Ectodermal cell (in vitro differentiated cells): ENCODE results near the gene RFX7.

Experiments used
- H3K27ac ChIP-seq: 2 replicates; pipeline ENCODE4 v1.7.0; 2013; ENCODE audit warnings: mild to moderate bottlenecking, low read depth, low read length; ENCODE audit not compliant: insufficient read depth, poor library complexity, severe bottlenecking
- H3K27me3 ChIP-seq: 2 replicates; pipeline ENCODE4 v1.7.0; 2013; ENCODE audit warnings: mild to moderate bottlenecking, low read length; ENCODE audit not compliant: insufficient read depth, control insufficient read depth, poor library complexity, severe bottlenecking
- H3K36me3 ChIP-seq: one replicate; pipeline ENCODE4 v1.7.0; 2013; ENCODE audit warnings: low read length; ENCODE audit not compliant: control insufficient read depth, insufficient read depth
- H3K4me1 ChIP-seq: one replicate; pipeline ENCODE4 v1.7.0; 2013; ENCODE audit warnings: low read length; ENCODE audit not compliant: control insufficient read depth, insufficient read depth
- H3K4me3 ChIP-seq: 2 replicates; pipeline ENCODE4 v1.7.0; 2013; ENCODE audit warnings: low read depth, low read length, control low read depth; ENCODE audit not compliant: insufficient read depth
- H3K9me3 ChIP-seq: 2 replicates; pipeline ENCODE4 v1.7.0; 2013; ENCODE audit warnings: mild to moderate bottlenecking, low read length, moderate library complexity; ENCODE audit not compliant: control insufficient read depth
- WGBS, 2 experiments: methylation state at CpG; one replicate each; pipeline ENCODE4 v1.1.7; 2013; ENCODE audit warnings: missing lambda C conversion rate in 2 of 2; 5-methylcytosine and 5-hydroxymethylcytosine counted together

Gene RFX7

DNA sequence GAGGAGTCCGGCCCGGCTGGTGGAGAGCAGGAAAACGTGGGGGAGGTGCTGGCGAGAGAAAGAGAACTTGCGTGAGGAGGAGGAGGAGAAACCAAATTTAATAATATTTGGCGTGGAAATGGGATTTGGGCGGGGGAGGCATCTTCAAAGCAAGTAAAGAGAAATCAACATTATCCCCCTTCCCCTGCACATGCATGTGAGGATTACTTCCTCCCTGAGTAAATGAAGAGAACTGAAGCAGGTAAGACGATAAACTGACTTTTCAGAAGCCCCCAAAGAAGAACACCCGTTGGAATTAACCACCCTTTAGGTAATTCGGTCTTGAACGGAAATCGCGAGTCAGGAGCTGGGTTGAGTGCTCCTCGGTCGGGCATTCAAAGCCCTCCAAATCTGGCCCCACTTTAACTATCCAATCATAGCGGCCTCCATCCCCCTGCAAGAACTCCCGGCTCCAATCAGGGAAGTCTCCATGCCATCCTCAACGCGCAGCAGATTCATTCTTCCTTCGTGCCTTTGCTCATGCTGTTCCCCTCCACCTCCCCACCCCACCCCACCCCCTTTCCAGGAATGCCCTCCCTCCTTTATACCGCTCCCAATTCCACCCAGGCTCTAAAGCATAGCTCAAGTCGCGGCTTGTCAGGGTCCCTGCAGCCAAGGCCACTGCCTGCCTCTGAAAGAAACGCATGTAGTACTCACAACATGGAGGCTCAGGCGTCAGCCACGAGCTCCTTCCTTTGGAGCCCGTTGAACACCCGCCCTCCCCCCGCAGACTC lies 545 bp upstream of the RFX7 start:
- Histone ChIP-seq H3K4me3 (peak overlapping the region; percentile 84), H3K36me3 (no peaks in the 10 kb centered on the region), H3K27ac (peak overlapping the region; percentile 80), H3K4me1 (peaks cover 6% of the 10 kb centered on the region), H3K27me3 (no peaks in the 10 kb centered on the region), H3K9me3 (no peaks in the 10 kb centered on the region)
- WGBS, 2 experiments, result 1 to 2% methylated on average over 28 to 29 of the region's 29 CpGs

GRCh38 chr15:56242576-56243162 lies 1.0 kb downstream of the RFX7 start:
- H3K9me3 ChIP-seq, result no peaks in the 10 kb centered on the region
- H3K27ac ChIP-seq, result peak overlapping the region; percentile 89
- no peaks in the 10 kb centered on the region for H3K27me3 ChIP-seq
- peak overlapping the region; percentile 84 for H3K4me3 ChIP-seq
- 0 to 1% methylated on average over 12 to 13 of the region's 13 CpGs for WGBS, 2 experiments
- H3K36me3 ChIP-seq, result peaks cover 2% of the 10 kb centered on the region
- peaks cover 6% of the 10 kb centered on the region for H3K4me1 ChIP-seq

- Histone ChIP-seq H3K9me3 (no peaks in the 10 kb centered on the region), H3K4me1 (peaks cover 6% of the 10 kb centered on the region), H3K27me3 (no peaks in the 10 kb centered on the region), H3K27ac (no peak overlapping the region), H3K36me3 (peaks cover 3% of the 10 kb centered on the region), H3K4me3 (peak overlapping the region; percentile 84)
- 69 to 82% methylated on average over 2 to 3 of the region's 5 CpGs for WGBS, 2 experiments
Measured at GRCh38 chr15:56241374-56242105, 2.1 kb downstream of the RFX7 start.

DNA sequence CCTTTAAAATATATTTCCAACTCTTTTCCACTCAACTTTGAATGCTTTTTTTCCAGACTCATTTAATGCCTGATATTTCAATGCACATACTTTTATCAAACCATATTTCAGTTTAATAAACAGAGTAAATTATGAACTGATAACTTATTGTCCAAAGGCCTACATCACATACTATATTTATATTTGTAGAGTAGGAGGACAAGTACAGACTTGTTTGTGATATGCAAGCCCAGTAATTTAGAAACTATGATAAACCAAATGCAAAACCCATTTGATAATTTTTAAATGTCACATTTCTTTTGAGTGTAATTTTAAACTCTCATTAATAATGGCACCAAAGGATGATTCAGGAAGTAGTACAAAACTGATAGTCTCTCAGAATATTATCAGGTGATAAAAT lies 3.3 kb downstream of the RFX7 start:
- Histone ChIP-seq H3K27me3 (no peaks in the 10 kb centered on the region), H3K27ac (no peak overlapping the region), H3K4me3 (no peak overlapping the region), H3K4me1 (peaks cover 6% of the 10 kb centered on the region), H3K9me3 (no peaks in the 10 kb centered on the region), H3K36me3 (peaks cover 3% of the 10 kb centered on the region)

GRCh38 chr15:56236197-56236596 lies 7.5 kb downstream of the RFX7 start:
- peaks cover 10% of the 10 kb centered on the region for H3K9me3 ChIP-seq
- no peaks in the 10 kb centered on the region for H3K4me1 ChIP-seq
- no peak overlapping the region for H3K4me3 ChIP-seq
- WGBS, 2 experiments, result 86 to 100% methylated on average over 1 to 2 of the region's 3 CpGs
- H3K27me3 ChIP-seq, result no peaks in the 10 kb centered on the region
- H3K27ac ChIP-seq, result no peak overlapping the region
- peaks cover 26% of the 10 kb centered on the region for H3K36me3 ChIP-seq

GRCh38 chr15:56234804-56235203 lies 8.9 kb downstream of the RFX7 start:
- H3K4me1 ChIP-seq, result no peaks in the 10 kb centered on the region
- 83 to 87% methylated on average over 4 of the region's 4 CpGs for WGBS, 2 experiments
- H3K36me3 ChIP-seq, result peaks cover 31% of the 10 kb centered on the region
- H3K27me3 ChIP-seq, result no peaks in the 10 kb centered on the region
- H3K27ac ChIP-seq, result no peak overlapping the region
- no peak overlapping the region for H3K4me3 ChIP-seq
- H3K9me3 ChIP-seq, result peaks cover 10% of the 10 kb centered on the region

DNA sequence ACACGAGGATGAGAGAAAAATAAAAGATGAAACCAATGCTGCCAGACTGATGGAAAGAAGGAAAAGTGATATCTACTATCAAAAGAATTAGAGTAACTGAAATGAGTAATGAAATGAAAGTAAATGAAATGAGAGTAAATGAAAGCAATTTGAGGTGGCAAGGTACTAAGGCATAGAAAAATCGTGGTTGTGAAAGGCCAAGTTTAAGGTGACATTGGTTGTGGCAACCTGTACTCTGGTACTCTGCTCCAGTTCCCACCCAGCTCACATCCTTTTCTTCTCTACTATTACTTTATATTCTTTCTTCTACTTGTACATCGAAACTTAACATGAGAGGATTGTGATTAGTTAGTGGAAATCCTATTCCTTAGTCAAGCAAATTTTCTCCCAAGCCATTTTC lies 10.1 kb downstream of the RFX7 start:
- no peak overlapping the region for H3K4me3 ChIP-seq
- H3K9me3 ChIP-seq, result peaks cover 10% of the 10 kb centered on the region
- H3K27ac ChIP-seq, result no peak overlapping the region
- H3K4me1 ChIP-seq, result no peaks in the 10 kb centered on the region
- 99 to 100% methylated on average over 2 of the region's 3 CpGs for WGBS, 2 experiments
- no peaks in the 10 kb centered on the region for H3K27me3 ChIP-seq
- peaks cover 40% of the 10 kb centered on the region for H3K36me3 ChIP-seq

- Histone ChIP-seq H3K27ac (no peak overlapping the region), H3K27me3 (no peaks in the 10 kb centered on the region), H3K36me3 (peaks cover 37% of the 10 kb centered on the region), H3K9me3 (peaks cover 10% of the 10 kb centered on the region), H3K4me3 (no peak overlapping the region), H3K4me1 (no peaks in the 10 kb centered on the region)
- 93 to 96% methylated on average over 3 of the region's 3 CpGs for WGBS, 2 experiments
Measured at GRCh38 chr15:56232058-56232457, 11.6 kb downstream of the RFX7 start.

GRCh38 chr15:56228854-56229253 lies 14.8 kb downstream of the RFX7 start:
- Histone ChIP-seq H3K9me3 (peaks cover 9% of the 10 kb centered on the region), H3K4me3 (no peak overlapping the region), H3K36me3 (peaks cover 34% of the 10 kb centered on the region), H3K27ac (no peak overlapping the region), H3K27me3 (no peaks in the 10 kb centered on the region), H3K4me1 (no peaks in the 10 kb centered on the region)

GRCh38 chr15:56228352-56228751 lies 15.3 kb downstream of the RFX7 start:
- Histone ChIP-seq H3K9me3 (peaks cover 4% of the 10 kb centered on the region), H3K4me3 (no peak overlapping the region), H3K27me3 (no peaks in the 10 kb centered on the region), H3K36me3 (peaks cover 29% of the 10 kb centered on the region), H3K4me1 (no peaks in the 10 kb centered on the region), H3K27ac (no peak overlapping the region)
